GM12878 (cell line): Measurements from ENCODE around the gene APOLD1. TPM values are rescaled to one million over a fixed set of nuclear protein-coding genes. Genes with fewer than 3 reads are reported as not detected.
"Not testable (repeated sequence)": the region's sequence is repeated elsewhere in the genome, so short reads cannot be mapped to it uniquely, and the experiment has no call there.

Experiments used
- ATAC-seq: fragments of 200-7000 bp; cut with Tn5 transposase; 3 replicates; pipeline ENCODE4 v1.9.1; 2020; ENCODE audit warnings: mild to moderate bottlenecking, moderate library complexity
- BruUV-seq: library from RNA; stranded (reverse); fragments of 400-500 nt; replicated peaks from 2 replicates; lab custom pipeline; 2021; lab: Mats Ljungman, UMichigan
- CTCF ChIA-PET: fragments of 300-600 bp; sonication (Branson Sonifier 250); formaldehyde crosslinking; extraction: SDS; loops from one replicate; lab custom pipeline; 2021; ENCODE audit warnings: inconsistent platforms; lab: Yijun Ruan, JAX
- POLR2A ChIA-PET: fragments of 350-600 bp; formaldehyde crosslinking; extraction: SDS; loops from one replicate; lab custom pipeline; 2021; ENCODE audit warnings: inconsistent platforms; lab: Charles Lee
- RAD21 ChIA-PET: fragments of 300-600 bp; sonication (Branson Sonifier 250); formaldehyde crosslinking; loops from one replicate; lab custom pipeline; 2023; ENCODE audit warnings: antibody characterized with exemption; ENCODE audit not compliant: unreplicated experiment; lab: Charles Lee
- SMC1A ChIA-PET: fragments of 300-600 bp; sonication (Branson Sonifier 250); formaldehyde crosslinking; loops from one replicate; lab custom pipeline; 2023; ENCODE audit not compliant: unreplicated experiment, uncharacterized antibody; lab: Charles Lee
- DNase-seq: peaks from one replicate; pipeline ENCODE4 v3.0.0-alpha.2; 2011; ENCODE audit warnings: low read depth, low spot score
- FAIRE-seq: peaks from 3 replicates; lab custom pipeline; 2011; peaks lifted over from hg19 to GRCh38; lab: Jason Lieb, UNC
- H2AFZ ChIP-seq: 2 replicates; pipeline ENCODE4 v1.6.0; 2011; ENCODE audit warnings: low read depth, low read length, control low read depth; ENCODE audit not compliant: control insufficient read depth
- H3K27ac ChIP-seq: 2 replicates; pipeline ENCODE4 v1.5.1; 2011; ENCODE audit warnings: control low read depth; ENCODE audit not compliant: control insufficient read depth, insufficient read depth
- H3K27me3 ChIP-seq, 2 experiments: replicated peaks in 1 of 2; 2 replicates each; pipeline versions ENCODE4 v1.6.0 to v1.6.1; 2011; ENCODE audit warnings: low read length in 1 of 2; ENCODE audit not compliant: control insufficient read depth in 2 of 2, insufficient read depth in 2 of 2
- H3K36me3 ChIP-seq, 2 experiments: 2 replicates each; pipeline ENCODE4 v1.5.1; 2011; ENCODE audit warnings: low read length in 1 of 2; ENCODE audit not compliant: control insufficient read depth in 2 of 2, insufficient read depth in 2 of 2
- H3K4me1 ChIP-seq: 2 replicates; pipeline ENCODE4 v1.6.1; 2011; ENCODE audit warnings: mild to moderate bottlenecking, low read length, moderate library complexity, mixed read lengths; ENCODE audit not compliant: control insufficient read depth, insufficient read depth
- H3K4me2 ChIP-seq: 2 replicates; pipeline ENCODE4 v1.6.0; 2011; ENCODE audit warnings: control low read depth; ENCODE audit not compliant: control insufficient read depth, insufficient read depth
- H3K4me3 ChIP-seq: fragments of 200-600 bp; sonication (generic); 2 replicates; pipeline ENCODE4 v1.5.1; 2016
- H3K79me2 ChIP-seq: 2 replicates; pipeline ENCODE4 v1.6.0; 2011; ENCODE audit warnings: low read length; ENCODE audit not compliant: control insufficient read depth, insufficient read depth
- H3K9ac ChIP-seq: 2 replicates; pipeline ENCODE4 v1.8.0; 2011; ENCODE audit warnings: low read length, control low read depth, mixed read lengths; ENCODE audit not compliant: control insufficient read depth, insufficient read depth
- H3K9me3 ChIP-seq: replicated peaks from 3 replicates; pipeline ENCODE4 v1.5.1; 2011; ENCODE audit warnings: mild to moderate bottlenecking, low read length; ENCODE audit not compliant: control insufficient read depth, insufficient read depth
- H4K20me1 ChIP-seq: 2 replicates; pipeline ENCODE4 v1.6.0; 2011; ENCODE audit not compliant: control insufficient read depth, insufficient read depth
- ETV6 ChIP-seq, 2 experiments: fragments of 450-650 bp in 1 of 2; IDR thresholded peaks in 1 of 2; conservative IDR thresholded peaks in 1 of 2; 2 replicates each; pipeline ENCODE4 v1.6.1; 2014; ENCODE audit warnings: antibody characterized with exemption in 1 of 2, borderline replicate concordance in 1 of 2, low read depth in 1 of 2, mild to moderate bottlenecking in 1 of 2, moderate library complexity in 1 of 2
- STAT1 ChIP-seq: fragments of 450-650 bp; conservative IDR thresholded peaks from 2 replicates; pipeline ENCODE4 v1.6.1; 2014; ENCODE audit warnings: antibody characterized with exemption, mild to moderate bottlenecking
- WGBS: methylation state at CpG from one replicate; pipeline ENCODE4 v1.1.6; 2016; ENCODE audit warnings: low lambda C conversion rate; ENCODE audit not compliant: insufficient replicate concordance, insufficient coverage; ENCODE audit errors: missing lambda C conversion rate; 5-methylcytosine and 5-hydroxymethylcytosine counted together
- in situ Hi-C: fragments of 300-500 bp; cut with MboI; formaldehyde crosslinking; loops from 9 replicates; pipeline ENCODE4 v1.14.3; 2018; ENCODE audit warnings: mixed read lengths
- intact Hi-C: fragments of 100-400 bp; cut with micrococcal nuclease; formaldehyde crosslinking; loops from one replicate; pipeline ENCODE4 v1.14.2; 2022; ENCODE audit not compliant: unreplicated experiment
- polyA plus RNA-seq, 11 experiments: library from polyadenylated mRNA; depleted of rRNA in 4 of 11; unstranded in 6 of 11; stranded (reverse) in 5 of 11; fragments of >200 nt; fragmentation: Nextera tagmentation in 4 of 11; fragmentation: Illumina TruSeq in 1 of 11; extraction: Ambion mirVana in 4 of 11; extraction: Trizol in 1 of 11; gene quantifications; 1 replicate in 1 of 11; 2 replicates in 10 of 11; pipeline versions ENCODE4 v1.2.1 to v1.2.3, GENCODE V29; 2011 to 2016; ENCODE audit warnings: inconsistent platforms in 2 of 11, missing spikeins in 2 of 11, low read depth in 1 of 11
- total RNA-seq, 4 experiments: library from RNA; depleted of rRNA in 3 of 4; stranded (reverse); fragments of >200 nt in 3 of 4; fragmentation: Illumina TruSeq in 1 of 4; extraction: Trizol in 1 of 4; gene quantifications; 2 replicates each; pipeline versions ENCODE4 v1.2.1 to v1.2.3, GENCODE V29; 2013 to 2021
- TF ChIP-seq, protein P1 (sequence below): fragments of 450-650 bp; IDR thresholded peaks from 2 replicates; pipeline ENCODE4 v1.6.1; 2017; ENCODE audit warnings: mild to moderate bottlenecking, low read depth, inconsistent platforms; ENCODE audit not compliant: poor library complexity, severe bottlenecking

Gene APOLD1
- total and polyA plus RNA-seq, 10 of the 15 experiments (the other 5 are each of a cell fraction or from before 2014, with no cell fraction given) = 1.1 to 8.9 (median 4.2) TPM

GRCh38 chr12:12736759-12737676 is 48.4 kb upstream of the APOLD1 start (continued):
- TF ChIP-seq ETV6 (conservative IDR thresholded peaks at IDR 0.05 in 1 of 2, IDR thresholded peaks at IDR 0.05 in 1 of 2; ENCODE audit: borderline replicate concordance in 1 of 2, low read depth in 1 of 2) (no peak), STAT1 (peak; percentile 31; the same call in 1 of the 2 replicates)
- TF ChIP-seq, protein P1, sequence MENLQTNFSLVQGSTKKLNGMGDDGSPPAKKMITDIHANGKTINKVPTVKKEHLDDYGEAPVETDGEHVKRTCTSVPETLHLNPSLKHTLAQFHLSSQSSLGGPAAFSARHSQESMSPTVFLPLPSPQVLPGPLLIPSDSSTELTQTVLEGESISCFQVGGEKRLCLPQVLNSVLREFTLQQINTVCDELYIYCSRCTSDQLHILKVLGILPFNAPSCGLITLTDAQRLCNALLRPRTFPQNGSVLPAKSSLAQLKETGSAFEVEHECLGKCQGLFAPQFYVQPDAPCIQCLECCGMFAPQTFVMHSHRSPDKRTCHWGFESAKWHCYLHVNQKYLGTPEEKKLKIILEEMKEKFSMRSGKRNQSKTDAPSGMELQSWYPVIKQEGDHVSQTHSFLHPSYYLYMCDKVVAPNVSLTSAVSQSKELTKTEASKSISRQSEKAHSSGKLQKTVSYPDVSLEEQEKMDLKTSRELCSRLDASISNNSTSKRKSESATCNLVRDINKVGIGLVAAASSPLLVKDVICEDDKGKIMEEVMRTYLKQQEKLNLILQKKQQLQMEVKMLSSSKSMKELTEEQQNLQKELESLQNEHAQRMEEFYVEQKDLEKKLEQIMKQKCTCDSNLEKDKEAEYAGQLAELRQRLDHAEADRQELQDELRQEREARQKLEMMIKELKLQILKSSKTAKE = no peak
- TF ChIP-seq, all 136 proteins: peak for 25

GRCh38 chr12:12738152-12738551 is 47.3 kb upstream of the APOLD1 start:
- ATAC-seq, H3K4me1 ChIP-seq, H3K4me3 ChIP-seq, DNase-seq, H3K9ac ChIP-seq, H3K4me2 ChIP-seq, in situ Hi-C loops, H3K27ac ChIP-seq, FAIRE-seq, H2AFZ ChIP-seq, H3K36me3 ChIP-seq, BruUV-seq, H3K9me3 ChIP-seq, H3K27me3 ChIP-seq, H4K20me1 ChIP-seq: not testable (repeated sequence)
- ChIA-PET RAD21 (interaction anchor here (0.9 to 4.2 kb wide), 22 partner anchors 11 to 705 kb away, joined by 3 to 101 read pairs (median 16); partner anchors contain the start of genes BORCS5, CDKN1B and DUSP16), POLR2A (interaction anchor here (1.7 to 2.8 kb wide), 3 partner anchors 15 to 82 kb away, joined by 6 to 40 read pairs (median 9); no protein-coding TSS in a partner anchor), SMC1A (interaction anchor here (0.9 to 5.4 kb wide), 19 partner anchors 11 to 361 kb away, joined by 3 to 94 read pairs (median 16); partner anchors contain the start of genes CDKN1B and CREBL2), CTCF (interaction anchor here (1.0 to 4.5 kb wide), 27 partner anchors 7 to 657 kb away, joined by 3 to 86 read pairs (median 12); partner anchors contain the start of genes APOLD1, BORCS5 and GPR19)
- 50% methylated on average over 2 of the region's 2 CpGs for WGBS
- H3K79me2 ChIP-seq = peaks cover 41% of the 10 kb centered on the region
- intact Hi-C loops = loop anchor here (5.0 kb wide), 1 partner anchor 176 kb away; the partner anchor contains the start of gene DUSP16
